ENCODE data around the gene CTNNA1.

Gene CTNNA1

GRCh38 chr5:138843316-138844124 lies 90.3 kb downstream of the CTNNA1 start:
- DNase-seq (ENCODE audit: insufficient read length, low spot score) = no peak
- TF ChIP-seq CTCF (IDR thresholded peaks at IDR 0.05; ENCODE audit: insufficient read depth, missing control alignments) = no peak
- FAIRE-seq = no peak

- DNase-seq (ENCODE audit: insufficient read length, low spot score) = no peak
- TF ChIP-seq CTCF (IDR thresholded peaks at IDR 0.05; ENCODE audit: insufficient read depth, missing control alignments) = no peak
- no peak for FAIRE-seq
Measured at GRCh38 chr5:138844125-138844461, 90.9 kb downstream of the CTNNA1 start.

- FAIRE-seq (no peak), DNase-seq (ENCODE audit: insufficient read length, low spot score) (no peak)
- no peak for TF ChIP-seq CTCF (IDR thresholded peaks at IDR 0.05; ENCODE audit: insufficient read depth, missing control alignments)
Measured at GRCh38 chr5:138844812-138845513, 91.7 kb downstream of the CTNNA1 start.

GRCh38 chr5:138849439-138849838 lies 96.2 kb downstream of the CTNNA1 start:
- no peak for TF ChIP-seq CTCF (IDR thresholded peaks at IDR 0.05; ENCODE audit: insufficient read depth, missing control alignments)
- no peak for DNase-seq (ENCODE audit: insufficient read length, low spot score)
- no peak for FAIRE-seq

- DNase-seq (ENCODE audit: insufficient read length, low spot score) (no peak), FAIRE-seq (no peak)
- TF ChIP-seq CTCF (IDR thresholded peaks at IDR 0.05; ENCODE audit: insufficient read depth, missing control alignments) = no peak
Measured at GRCh38 chr5:138849882-138850281, 96.7 kb downstream of the CTNNA1 start.

GRCh38 chr5:138850865-138851435 lies 97.7 kb downstream of the CTNNA1 start:
- DNase-seq (ENCODE audit: insufficient read length, low spot score) = no peak
- no peak for TF ChIP-seq CTCF (IDR thresholded peaks at IDR 0.05; ENCODE audit: insufficient read depth, missing control alignments)
- FAIRE-seq = no peak

- FAIRE-seq (no peak), DNase-seq (ENCODE audit: insufficient read length, low spot score) (no peak)
- no peak for TF ChIP-seq CTCF (IDR thresholded peaks at IDR 0.05; ENCODE audit: insufficient read depth, missing control alignments)
Measured at GRCh38 chr5:138853132-138853531, 99.9 kb downstream of the CTNNA1 start.

Data from D721Med (cell line).